AG04450 (cell line): Measurements from ENCODE around the gene TRIM34. TPM values are rescaled to one million over a fixed set of nuclear protein-coding genes. Genes with fewer than 3 reads are reported as not detected.

ENCODE experiments used
- CTCF ChIA-PET: fragments of 300-600, 350-600 bp; formaldehyde crosslinking; extraction: SDS; loops from one replicate; lab custom pipeline; 2022; ENCODE audit warnings: antibody characterized with exemption, inconsistent platforms; lab: Charles Lee
- POLR2A ChIA-PET: fragments of 350-600 bp; formaldehyde crosslinking; extraction: SDS; loops from one replicate; lab custom pipeline; 2021; ENCODE audit warnings: antibody characterized with exemption, inconsistent platforms; lab: Yijun Ruan, JAX
- DNase-seq: peaks from one replicate; pipeline ENCODE4 v3.0.0-alpha.2; 2011; ENCODE audit warnings: low read depth, low spot score
- H3K27ac ChIP-seq: one replicate; pipeline ENCODE4 v1.5.1; 2012; ENCODE audit warnings: low read depth, low read length, control low read depth
- H3K27me3 ChIP-seq: one replicate; pipeline ENCODE4 v1.6.0; 2012; ENCODE audit warnings: low read length; ENCODE audit not compliant: control insufficient read depth, insufficient read depth
- H3K4me3 ChIP-seq: 2 replicates; pipeline ENCODE4 v1.5.1; 2011; ENCODE audit warnings: mild to moderate bottlenecking, low read depth, low read length, control low read depth
- H3K9me3 ChIP-seq: 2 replicates; pipeline ENCODE4 v1.5.1; 2012; ENCODE audit warnings: low read length; ENCODE audit not compliant: control insufficient read depth, insufficient read depth
- polyA plus RNA-seq: library from polyadenylated mRNA; depleted of rRNA; stranded (reverse); fragments of >200 nt; gene quantifications from 2 replicates; pipeline ENCODE4 v1.2.3, GENCODE V29; 2011
- TF ChIP-seq, protein P1 (sequence below): IDR thresholded peaks from 2 replicates; pipeline ENCODE4 v1.5.1; 2011; ENCODE audit warnings: low read depth, low read length, control low read depth, inconsistent platforms

TRIM34 gene
- polyA plus RNA-seq, 1 experiment = 18.3 TPM

DNA sequence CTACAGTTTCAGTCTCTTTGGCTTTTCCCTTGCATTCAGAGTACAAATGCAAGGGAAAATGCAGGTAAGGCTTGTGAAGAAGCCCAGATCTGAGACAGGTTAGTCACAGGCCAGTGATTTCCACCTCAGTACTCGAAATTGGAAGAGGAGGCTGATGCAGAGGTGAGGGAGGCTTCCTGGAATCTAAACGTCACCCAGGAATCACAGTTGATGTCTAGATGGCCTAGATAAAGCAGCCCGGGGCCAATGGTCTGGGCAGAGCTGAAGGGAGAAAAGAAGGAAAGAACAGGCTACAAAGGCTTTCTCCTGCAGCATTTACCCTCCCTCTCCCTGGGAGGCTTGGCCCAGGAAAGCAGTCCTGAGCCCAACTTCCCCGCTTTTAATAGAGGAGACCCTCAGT lies 19.9 kb upstream of the TRIM34 start:
- CTCF ChIA-PET = interaction anchor here (1.6 kb wide), 1 partner anchor 80 kb away, joined by 6 read pairs; the partner anchor contains the start of gene TRIM5
- no peak overlapping the region for H3K27ac ChIP-seq
- TF ChIP-seq, protein P1, sequence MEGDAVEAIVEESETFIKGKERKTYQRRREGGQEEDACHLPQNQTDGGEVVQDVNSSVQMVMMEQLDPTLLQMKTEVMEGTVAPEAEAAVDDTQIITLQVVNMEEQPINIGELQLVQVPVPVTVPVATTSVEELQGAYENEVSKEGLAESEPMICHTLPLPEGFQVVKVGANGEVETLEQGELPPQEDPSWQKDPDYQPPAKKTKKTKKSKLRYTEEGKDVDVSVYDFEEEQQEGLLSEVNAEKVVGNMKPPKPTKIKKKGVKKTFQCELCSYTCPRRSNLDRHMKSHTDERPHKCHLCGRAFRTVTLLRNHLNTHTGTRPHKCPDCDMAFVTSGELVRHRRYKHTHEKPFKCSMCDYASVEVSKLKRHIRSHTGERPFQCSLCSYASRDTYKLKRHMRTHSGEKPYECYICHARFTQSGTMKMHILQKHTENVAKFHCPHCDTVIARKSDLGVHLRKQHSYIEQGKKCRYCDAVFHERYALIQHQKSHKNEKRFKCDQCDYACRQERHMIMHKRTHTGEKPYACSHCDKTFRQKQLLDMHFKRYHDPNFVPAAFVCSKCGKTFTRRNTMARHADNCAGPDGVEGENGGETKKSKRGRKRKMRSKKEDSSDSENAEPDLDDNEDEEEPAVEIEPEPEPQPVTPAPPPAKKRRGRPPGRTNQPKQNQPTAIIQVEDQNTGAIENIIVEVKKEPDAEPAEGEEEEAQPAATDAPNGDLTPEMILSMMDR = no peak
- POLR2A ChIA-PET = no interaction called here
- H3K27me3 ChIP-seq = no peaks in the 10 kb centered on the region
- no peak overlapping the region for H3K4me3 ChIP-seq
- H3K9me3 ChIP-seq = no peaks in the 10 kb centered on the region
- DNase-seq = no peak

- peak; percentile 59 for DNase-seq
- Histone ChIP-seq H3K4me3 (no peak overlapping the region), H3K27ac (no peak overlapping the region), H3K27me3 (no peaks in the 10 kb centered on the region), H3K9me3 (no peaks in the 10 kb centered on the region)
- CTCF ChIA-PET = interaction anchor here (0.6 to 2.4 kb wide), 3 partner anchors 15 to 79 kb away, joined by 4 to 9 read pairs (median 6); partner anchors contain the start of gene TRIM5
- POLR2A ChIA-PET = interaction anchor here (1.0 kb wide), 1 partner anchor 15 kb away, joined by 9 read pairs; no protein-coding TSS in a partner anchor
- TF ChIP-seq, protein P1 = no peak
Measured at GRCh38 chr11:5605849-5606248, 19.0 kb upstream of the TRIM34 start.

- no peak overlapping the region for H3K4me3 ChIP-seq
- no peak overlapping the region for H3K27ac ChIP-seq
- no peaks in the 10 kb centered on the region for H3K9me3 ChIP-seq
- ChIA-PET CTCF (no interaction called here), POLR2A (no interaction called here)
- H3K27me3 ChIP-seq = no peaks in the 10 kb centered on the region
- DNase-seq = no peak
- TF ChIP-seq, protein P1 = no peak
Measured at GRCh38 chr11:5608808-5609207, 16.0 kb upstream of the TRIM34 start.

DNA sequence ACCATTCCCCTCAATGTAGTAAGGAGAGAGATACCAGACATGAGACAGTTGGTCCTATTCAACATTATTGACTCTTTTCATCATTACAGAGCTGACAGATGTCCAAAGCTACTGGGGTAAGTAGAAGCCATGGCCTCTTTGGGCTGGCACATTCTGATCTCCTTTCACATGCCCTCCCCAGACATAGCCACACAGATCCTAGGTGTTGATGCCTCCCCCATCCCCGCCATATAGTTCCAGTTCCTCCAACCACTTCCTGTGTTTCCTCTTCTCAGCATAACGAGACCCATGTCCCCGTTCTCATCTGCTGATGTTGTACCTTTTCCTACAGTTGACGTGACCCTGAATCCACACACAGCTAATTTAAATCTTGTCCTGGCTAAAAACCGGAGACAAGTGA lies 14.4 kb upstream of the TRIM34 start:
- POLR2A ChIA-PET = interaction anchor here (0.5 kb wide), 1 partner anchor 103 kb away, joined by 3 read pairs; no protein-coding TSS in a partner anchor
- no peak for DNase-seq
- CTCF ChIA-PET = interaction anchor here (0.6 kb wide), 1 partner anchor 11 kb away, joined by 3 read pairs; no protein-coding TSS in a partner anchor
- no peak overlapping the region for H3K4me3 ChIP-seq
- H3K27ac ChIP-seq = no peak overlapping the region
- H3K27me3 ChIP-seq = no peaks in the 10 kb centered on the region
- TF ChIP-seq, protein P1 = no peak
- no peaks in the 10 kb centered on the region for H3K9me3 ChIP-seq

DNA sequence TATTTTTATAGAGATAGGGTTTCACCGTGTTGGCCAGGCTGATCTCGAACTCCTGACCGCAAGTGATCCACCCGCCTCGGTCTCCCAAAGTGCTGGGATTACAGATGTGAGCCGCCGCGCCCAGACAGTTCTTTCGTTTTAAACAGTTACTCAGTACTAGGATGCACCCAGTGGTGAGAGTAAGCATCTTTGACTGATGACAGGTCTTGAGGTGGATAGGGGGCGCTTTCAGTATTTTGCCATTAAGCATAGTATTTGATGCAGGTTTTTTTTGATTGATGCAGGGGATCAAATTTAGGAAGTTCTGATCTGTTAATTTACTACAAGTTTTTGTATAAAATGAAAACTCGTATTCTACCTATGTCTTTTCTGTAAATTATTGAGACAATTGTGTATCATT lies 13.2 kb upstream of the TRIM34 start:
- Histone ChIP-seq H3K27ac (no peak overlapping the region), H3K4me3 (no peak overlapping the region), H3K9me3 (no peaks in the 10 kb centered on the region), H3K27me3 (no peaks in the 10 kb centered on the region)
- DNase-seq = no peak
- TF ChIP-seq, protein P1 = no peak
- ChIA-PET POLR2A (no interaction called here), CTCF (no interaction called here)
